Uterus (tissue), 4 donors: Measurements from ENCODE around the gene SLC44A4. TPM values are rescaled to one million over a fixed set of nuclear protein-coding genes. Genes with fewer than 3 reads are reported as not detected.
"Not testable (repeated sequence)": the region's sequence is repeated elsewhere in the genome, so short reads cannot be mapped to it uniquely, and the experiment has no call there.

Experiments
- DNase-seq, 2 donors: peaks; one replicate each; pipeline ENCODE4 v3.0.0-alpha.2; 2019 to 2020
- H3K27ac ChIP-seq, 2 donors: fragments of 200-600 bp; sonication (generic); 1 replicate in 1 of 2; 2 replicates in 1 of 2; pipeline ENCODE4 v1.5.1; 2016 to 2018
- H3K27me3 ChIP-seq, 2 donors: fragments of 200-600 bp; sonication (generic); one replicate each; pipeline ENCODE4 v1.5.1; 2018 to 2019; ENCODE audit warnings: control low read depth in 1 of 2
- H3K36me3 ChIP-seq, 2 donors: fragments of 200-600 bp; sonication (generic); one replicate each; pipeline ENCODE4 v1.5.1; 2019; ENCODE audit warnings: control low read depth in 1 of 2
- H3K4me1 ChIP-seq, 2 donors: fragments of 200-600 bp; sonication (generic); one replicate each; pipeline ENCODE4 v1.5.1; 2018 to 2019; ENCODE audit warnings: control low read depth in 1 of 2
- H3K4me3 ChIP-seq, 2 donors: fragments of 200-600 bp; sonication (generic); 1 replicate in 1 of 2; 2 replicates in 1 of 2; pipeline ENCODE4 v1.5.1; 2018 to 2019; ENCODE audit warnings: mild to moderate bottlenecking in 1 of 2
- H3K9me3 ChIP-seq, 2 donors: fragments of 200-600 bp; sonication (generic); one replicate each; pipeline ENCODE4 v1.5.1; 2019; ENCODE audit warnings: control low read depth in 1 of 2
- CTCF ChIP-seq, 4 experiments: fragments of 200-600 bp in 2 of 4; fragments of 450-650 bp in 2 of 4; sonication (generic) in 2 of 4; IDR thresholded peaks; one replicate each; pipeline ENCODE4 v1.5.1; 2016 to 2019; ENCODE audit warnings: antibody characterized with exemption in 4 of 4, mild to moderate bottlenecking in 2 of 4, moderate library complexity in 1 of 4
- POLR2A ChIP-seq, 2 donors: fragments of 450-650 bp; IDR thresholded peaks; one replicate each; pipeline ENCODE4 v1.6.1; 2016; ENCODE audit warnings: antibody characterized with exemption in 2 of 2, mild to moderate bottlenecking in 1 of 2, moderate library complexity in 1 of 2
- intact Hi-C: fragments of 100-400 bp; cut with DNase I; formaldehyde crosslinking; loops from one replicate; pipeline ENCODE4 v1.15.1; 2023; ENCODE audit warnings: low total_unique reads
- total RNA-seq, 4 donors: library from RNA; depleted of rRNA in 3 of 4; stranded (reverse); fragments of >200 nt in 3 of 4; gene quantifications; one replicate each; pipeline versions ENCODE4 v1.1.0 to v1.2.4, GENCODE V29; 2014 to 2023
- donor health status: DM: yes; HTN: yes; CAD: no.

Gene SLC44A4
- total RNA-seq, 4 donors from 2014 or later, result 5.0 to 46.1 (median 5.8) TPM

- intact Hi-C loops, result no loop called here
- Histone ChIP-seq H3K36me3 (no peaks in the 10 kb centered on the region), H3K4me1 (peaks cover 5 to 12% of the 10 kb centered on the region in 2 donors)
Observed at GRCh38 chr6:31821301-31822035, 57.3 kb downstream of the SLC44A4 start.

GRCh38 chr6:31820399-31820798, 58.4 kb downstream of the SLC44A4 start:
- H3K9me3 ChIP-seq, H3K4me3 ChIP-seq, H3K36me3 ChIP-seq, DNase-seq, intact Hi-C loops, H3K4me1 ChIP-seq, H3K27me3 ChIP-seq: not testable (repeated sequence)
- H3K27ac ChIP-seq, result peak overlapping the region; percentile 96 to 99

More at GRCh38 chr6:31821301-31822035, 57.3 kb downstream of the SLC44A4 start:
- peak; percentile 71 to 72 for DNase-seq
- no peak for TF ChIP-seq CTCF (IDR thresholded peaks at IDR 0.05)
- TF ChIP-seq POLR2A (IDR thresholded peaks at IDR 0.05), result peak; percentile 7 to 88
- peak overlapping the region; percentile 50 to 57 for H3K4me3 ChIP-seq
- no peaks in the 10 kb centered on the region for H3K9me3 ChIP-seq
- H3K27me3 ChIP-seq, result no peaks in the 10 kb centered on the region
- peak overlapping the region; percentile 96 to 99 for H3K27ac ChIP-seq

DNA sequence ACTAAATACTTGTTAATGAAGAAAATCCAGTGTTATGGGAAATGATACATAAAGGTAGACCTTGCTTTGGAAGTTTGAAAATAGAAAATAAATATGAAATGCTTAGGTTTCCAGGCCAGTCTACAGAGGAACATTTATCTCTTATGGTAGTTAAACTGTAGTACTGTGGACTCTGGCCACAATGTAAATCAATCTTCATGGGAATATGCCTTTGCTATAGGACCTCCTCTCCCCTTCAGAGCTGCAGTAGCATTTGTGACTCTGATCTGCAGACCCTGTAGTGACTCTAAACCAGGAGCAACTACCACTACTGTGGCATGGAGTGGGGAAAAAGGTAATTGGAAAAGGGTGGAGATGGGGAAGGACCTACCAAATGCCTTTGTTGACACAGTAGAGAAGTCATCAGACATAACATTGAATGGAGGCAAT, 58.9 kb downstream of the SLC44A4 start:
- no peak for TF ChIP-seq CTCF (IDR thresholded peaks at IDR 0.05)
- no peak for TF ChIP-seq POLR2A (IDR thresholded peaks at IDR 0.05)
- peaks cover 0 to 6% of the 10 kb centered on the region in 2 donors for H3K4me1 ChIP-seq
- no peak overlapping the region for H3K4me3 ChIP-seq
- H3K9me3 ChIP-seq, result no peaks in the 10 kb centered on the region
- H3K36me3 ChIP-seq, result no peaks in the 10 kb centered on the region
- H3K27ac ChIP-seq, result peak overlapping the region; percentile 96 to 99
- intact Hi-C loops, result no loop called here
- H3K27me3 ChIP-seq, result no peaks in the 10 kb centered on the region
- no peak for DNase-seq

GRCh38 chr6:31817929-31818511, 60.8 kb downstream of the SLC44A4 start:
- intact Hi-C loops, DNase-seq, H3K9me3 ChIP-seq, H3K4me1 ChIP-seq, H3K36me3 ChIP-seq, H3K27me3 ChIP-seq: not testable (repeated sequence)
- H3K4me3 ChIP-seq, result peak overlapping the region; percentile 26
- H3K27ac ChIP-seq, result peak overlapping the region; percentile 66 to 99

DNA sequence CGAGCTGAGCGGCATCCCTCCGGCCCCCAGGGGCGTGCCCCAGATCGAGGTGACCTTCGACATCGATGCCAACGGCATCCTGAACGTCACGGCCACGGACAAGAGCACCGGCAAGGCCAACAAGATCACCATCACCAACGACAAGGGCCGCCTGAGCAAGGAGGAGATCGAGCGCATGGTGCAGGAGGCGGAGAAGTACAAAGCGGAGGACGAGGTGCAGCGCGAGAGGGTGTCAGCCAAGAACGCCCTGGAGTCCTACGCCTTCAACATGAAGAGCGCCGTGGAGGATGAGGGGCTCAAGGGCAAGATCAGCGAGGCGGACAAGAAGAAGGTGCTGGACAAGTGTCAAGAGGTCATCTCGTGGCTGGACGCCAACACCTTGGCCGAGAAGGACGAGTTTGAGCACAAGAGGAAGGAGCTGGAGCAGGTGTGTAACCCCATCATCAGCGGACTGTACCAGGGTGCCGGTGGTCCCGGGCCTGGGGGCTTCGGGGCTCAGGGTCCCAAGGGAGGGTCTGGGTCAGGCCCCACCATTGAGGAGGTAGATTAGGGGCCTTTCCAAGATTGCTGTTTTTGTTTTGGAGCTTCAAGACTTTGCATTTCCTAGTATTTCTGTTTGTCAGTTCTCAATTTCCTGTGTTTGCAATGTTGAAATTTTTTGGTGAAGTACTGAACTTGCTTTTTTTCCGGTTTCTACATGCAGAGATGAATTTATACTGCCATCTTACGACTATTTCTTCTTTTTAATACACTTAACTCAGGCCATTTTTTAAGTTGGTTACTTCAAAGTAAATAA, 61.5 kb downstream of the SLC44A4 start:
- H3K4me3 ChIP-seq, result peak overlapping the region; percentile 26
- DNase-seq, H3K9me3 ChIP-seq, H3K4me1 ChIP-seq, H3K36me3 ChIP-seq, intact Hi-C loops, H3K27me3 ChIP-seq: not testable (repeated sequence)
- H3K27ac ChIP-seq, result peak overlapping the region; percentile 66 to 99
- peak in 2 of 4 experiments; percentile 6 to 19 for TF ChIP-seq CTCF (IDR thresholded peaks at IDR 0.05)
